ENCODE results near the gene QSOX2. TPM values are rescaled to one million over a fixed set of nuclear protein-coding genes. Genes with fewer than 3 reads are reported as not detected.

Gene QSOX2
- total RNA-seq, 4 donors from 2014 or later, result 3.4 to 7.2 (median 5.2) TPM

DNA sequence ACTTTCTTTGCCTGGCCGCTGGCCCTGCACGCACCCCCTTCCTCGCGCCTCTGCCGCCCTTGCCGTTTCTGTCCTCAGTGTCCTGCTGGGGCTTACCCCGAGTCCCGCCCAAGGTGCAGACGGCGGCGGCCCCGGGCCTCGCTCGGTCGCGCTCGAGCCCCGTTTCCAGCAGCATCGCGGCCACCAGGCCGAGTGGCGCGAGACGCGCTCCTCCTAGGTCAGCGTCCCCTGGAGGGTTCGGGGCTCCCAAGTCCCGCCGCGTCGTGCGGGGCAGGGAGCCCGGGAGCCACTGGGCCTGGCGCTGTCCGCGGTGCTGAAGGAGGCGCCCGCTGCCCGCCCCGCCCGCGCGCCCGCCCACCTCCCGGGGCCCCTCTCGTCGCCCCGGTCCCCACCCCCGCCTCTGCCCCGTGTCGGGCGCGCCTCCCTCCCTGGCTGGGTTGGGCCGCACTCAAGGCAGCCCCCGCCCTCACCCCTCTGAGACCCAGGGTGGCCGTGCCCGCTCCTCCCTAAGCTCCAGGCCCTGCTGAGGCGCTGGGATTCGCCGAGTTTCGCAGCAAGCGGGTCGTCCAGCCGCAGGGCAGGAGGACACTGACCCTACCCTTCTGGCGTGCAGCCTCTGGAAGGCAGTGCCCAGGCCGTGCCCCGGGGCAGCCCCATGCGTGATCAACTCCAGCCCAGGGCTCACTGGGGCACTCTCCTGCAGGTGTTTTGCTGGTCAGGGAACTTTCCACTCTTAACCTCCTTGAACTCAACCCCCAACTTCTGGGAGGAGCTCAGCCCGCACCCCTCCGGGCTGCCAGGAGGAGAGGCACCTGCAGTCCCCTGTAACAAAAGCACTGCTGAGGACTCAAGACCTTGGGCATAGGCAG is 40.5 kb downstream of the QSOX2 start, which contains the start of gene LHX3:
LHX3 (minus strand) TSS at position 291 of the 869 bp plus-strand sequence; CDS start at position 175, 116 bp downstream.
- no CpG with 5 or more reads among the region's 70 CpGs for WGBS, 2 donors (ENCODE audit: low coverage in 1 of 2)
- Histone ChIP-seq H3K4me1 (peaks cover 0 to 14% (median 0%) of the 10 kb centered on the region in 3 donors), H3K27me3 (peaks cover 58% of the 10 kb centered on the region), H3K4me3 (no peak within 1 kb of the TSS), H3K36me3 (peaks cover 0 to 28% of the 10 kb centered on the region in 2 donors), H3K27ac (no peak within 1 kb of the TSS), H3K9me3 (peaks cover 0 to 6% (median 0%) of the 10 kb centered on the region in 3 donors)
- TF ChIP-seq POLR2AphosphoS5 (IDR thresholded peaks at IDR 0.05) (no peak), POLR2A (IDR thresholded peaks at IDR 0.05) (no peak), EP300 (IDR thresholded peaks at IDR 0.05) (no peak)
- TF ChIP-seq, protein P1, sequence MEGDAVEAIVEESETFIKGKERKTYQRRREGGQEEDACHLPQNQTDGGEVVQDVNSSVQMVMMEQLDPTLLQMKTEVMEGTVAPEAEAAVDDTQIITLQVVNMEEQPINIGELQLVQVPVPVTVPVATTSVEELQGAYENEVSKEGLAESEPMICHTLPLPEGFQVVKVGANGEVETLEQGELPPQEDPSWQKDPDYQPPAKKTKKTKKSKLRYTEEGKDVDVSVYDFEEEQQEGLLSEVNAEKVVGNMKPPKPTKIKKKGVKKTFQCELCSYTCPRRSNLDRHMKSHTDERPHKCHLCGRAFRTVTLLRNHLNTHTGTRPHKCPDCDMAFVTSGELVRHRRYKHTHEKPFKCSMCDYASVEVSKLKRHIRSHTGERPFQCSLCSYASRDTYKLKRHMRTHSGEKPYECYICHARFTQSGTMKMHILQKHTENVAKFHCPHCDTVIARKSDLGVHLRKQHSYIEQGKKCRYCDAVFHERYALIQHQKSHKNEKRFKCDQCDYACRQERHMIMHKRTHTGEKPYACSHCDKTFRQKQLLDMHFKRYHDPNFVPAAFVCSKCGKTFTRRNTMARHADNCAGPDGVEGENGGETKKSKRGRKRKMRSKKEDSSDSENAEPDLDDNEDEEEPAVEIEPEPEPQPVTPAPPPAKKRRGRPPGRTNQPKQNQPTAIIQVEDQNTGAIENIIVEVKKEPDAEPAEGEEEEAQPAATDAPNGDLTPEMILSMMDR (IDR thresholded peaks at IDR 0.05), result no peak
- no peak for ATAC-seq

DNA sequence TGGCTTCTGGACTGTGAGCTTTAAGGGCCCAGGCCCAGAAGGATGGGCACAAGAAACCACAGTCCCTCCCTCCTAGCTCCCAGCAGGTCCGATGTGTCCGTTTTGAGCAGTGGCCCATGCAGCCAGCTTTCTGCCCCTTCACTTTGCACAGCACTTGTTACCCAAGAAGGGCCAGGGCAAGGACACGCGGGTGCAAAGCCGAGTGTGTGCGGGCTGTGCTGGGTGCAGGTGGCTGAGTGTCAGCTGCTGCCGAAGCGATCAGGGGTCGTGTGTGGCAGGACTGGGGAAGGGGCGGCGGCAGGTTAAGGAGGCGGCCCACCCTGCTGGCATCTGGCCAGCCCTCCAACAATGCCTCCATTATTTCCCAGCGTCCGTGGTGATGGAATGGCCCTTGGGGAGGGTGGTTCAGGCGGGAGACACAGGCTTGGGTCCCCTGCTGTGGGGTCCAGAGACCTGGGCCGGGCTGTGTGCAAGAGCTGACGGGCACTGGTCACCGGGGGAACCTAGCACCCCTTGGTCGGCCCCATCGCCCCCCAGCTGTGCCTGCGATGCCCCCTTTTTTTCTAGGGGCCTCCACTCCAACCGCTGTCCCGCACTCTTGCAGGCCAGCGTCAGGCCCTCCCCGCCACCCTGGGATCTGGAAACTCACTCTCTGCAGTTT is 41.3 kb downstream of the QSOX2 start:
- TF ChIP-seq POLR2AphosphoS5 (IDR thresholded peaks at IDR 0.05) (no peak), POLR2A (IDR thresholded peaks at IDR 0.05) (no peak), EP300 (IDR thresholded peaks at IDR 0.05) (no peak)
- TF ChIP-seq, protein P1 (IDR thresholded peaks at IDR 0.05), result no peak
- Histone ChIP-seq H3K36me3 (peaks cover 0 to 20% of the 10 kb centered on the region in 2 donors), H3K27me3 (peaks cover 66% of the 10 kb centered on the region), H3K4me1 (peaks cover 0 to 15% (median 0%) of the 10 kb centered on the region in 3 donors), H3K4me3 (no peak overlapping the region), H3K27ac (no peak overlapping the region), H3K9me3 (peaks cover 0 to 6% (median 0%) of the 10 kb centered on the region in 3 donors)
- WGBS, 2 donors (ENCODE audit: low coverage in 1 of 2), result 40% methylated on average over 5 of the region's 25 CpGs; no CpG with 5 or more reads in 1 of the 2 donors
- ATAC-seq, result peak; percentile 11

DNA sequence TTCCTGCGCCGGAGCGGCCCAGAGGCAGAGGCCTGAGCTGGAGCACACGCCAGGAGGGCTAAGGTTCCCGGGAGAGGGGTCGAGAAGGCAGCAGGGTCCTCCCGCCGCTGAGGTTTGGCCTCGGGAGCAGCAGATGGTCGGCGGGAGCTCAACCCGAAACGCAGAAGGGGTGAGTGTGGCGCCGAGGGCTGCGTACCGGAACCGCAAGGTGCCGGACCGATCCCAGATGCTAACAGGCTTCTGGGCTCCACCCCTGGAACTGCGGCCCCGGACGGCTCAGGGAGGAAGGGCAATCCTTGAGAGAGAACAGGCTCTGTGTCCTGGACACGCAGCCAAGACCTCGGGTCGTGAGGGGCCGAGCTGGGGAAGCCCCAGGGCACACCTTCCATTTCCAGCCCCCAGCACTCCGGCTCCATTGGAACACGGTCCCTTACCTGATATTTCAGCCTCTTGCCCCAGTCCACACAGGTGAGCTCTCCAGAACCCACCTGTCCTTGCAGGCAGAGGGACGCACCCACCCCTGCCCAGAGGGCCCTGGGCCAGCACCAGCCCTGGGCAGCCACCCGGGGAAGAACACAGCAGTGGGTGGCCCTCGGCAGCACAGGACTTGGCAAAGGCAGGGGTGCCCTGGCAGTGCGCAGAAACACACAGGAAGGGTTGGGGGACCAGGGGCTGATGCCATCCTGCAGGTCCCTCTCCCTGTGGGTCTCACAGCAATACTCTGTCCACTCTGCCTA is 42.0 kb downstream of the QSOX2 start:
- peaks cover 73% of the 10 kb centered on the region for H3K27me3 ChIP-seq
- H3K4me1 ChIP-seq, result peaks cover 0 to 22% (median 0%) of the 10 kb centered on the region in 3 donors
- 24% methylated on average over 3 of the region's 33 CpGs; no CpG with 5 or more reads in 1 of the 2 donors for WGBS, 2 donors (ENCODE audit: low coverage in 1 of 2)
- no peak for ATAC-seq
- peaks cover 0 to 13% of the 10 kb centered on the region in 2 donors for H3K36me3 ChIP-seq
- no peak overlapping the region for H3K27ac ChIP-seq
- peaks cover 0 to 6% (median 0%) of the 10 kb centered on the region in 3 donors for H3K9me3 ChIP-seq
- no peak for TF ChIP-seq POLR2A (IDR thresholded peaks at IDR 0.05)
- no peak for TF ChIP-seq POLR2AphosphoS5 (IDR thresholded peaks at IDR 0.05)
- no peak for TF ChIP-seq EP300 (IDR thresholded peaks at IDR 0.05)
- TF ChIP-seq, protein P1 (IDR thresholded peaks at IDR 0.05), result no peak
- H3K4me3 ChIP-seq, result no peak overlapping the region

DNA sequence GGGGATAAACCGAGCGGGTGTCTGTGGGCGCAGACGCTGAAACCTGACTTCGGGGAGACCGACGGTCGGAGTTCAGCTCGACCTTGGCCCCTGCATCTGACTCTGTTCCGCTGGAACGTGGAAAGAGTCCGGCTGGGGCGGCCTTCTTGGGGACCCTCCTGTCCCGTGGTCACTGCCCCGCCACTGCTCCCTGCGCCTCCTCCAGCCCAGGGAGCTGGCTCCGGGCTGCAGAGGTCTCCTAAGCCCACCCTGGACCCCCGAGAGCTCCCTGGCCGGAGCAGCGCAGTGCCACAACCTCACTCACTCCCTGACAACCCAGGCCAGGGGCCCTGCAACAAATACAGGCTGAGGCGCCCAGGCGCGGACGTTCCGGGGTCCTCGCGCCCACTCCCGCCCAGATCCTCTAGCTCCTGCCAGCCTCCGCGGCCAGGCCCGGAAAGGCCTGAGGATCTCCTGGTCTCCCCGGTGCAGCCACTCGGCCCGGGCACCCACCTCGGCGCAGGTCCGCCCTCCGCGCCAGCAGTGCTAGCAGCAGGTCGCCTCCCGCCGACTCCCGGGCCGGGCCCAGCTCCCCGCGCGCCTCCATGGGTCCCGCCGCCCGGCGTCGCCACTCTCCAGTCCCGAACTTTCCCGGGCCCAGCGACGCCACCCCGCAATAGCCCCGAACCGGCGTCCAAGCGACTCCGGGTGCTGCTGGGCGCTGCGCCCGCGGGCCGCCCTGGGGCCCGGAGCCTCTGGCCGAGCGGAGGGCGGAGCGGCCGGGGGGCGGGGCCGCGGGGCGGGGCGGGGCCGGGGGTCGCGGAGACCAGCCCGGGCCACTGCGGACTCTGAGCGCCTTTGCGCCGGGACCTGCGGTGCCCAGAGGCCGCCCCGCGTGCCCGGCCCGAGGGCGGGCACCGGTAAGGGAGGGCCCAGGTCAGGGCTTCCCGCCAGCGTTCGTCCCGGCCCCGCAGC is 42.9 kb downstream of the QSOX2 start:
- 19 to 27% methylated on average over 3 to 4 of the region's 99 CpGs for WGBS, 2 donors (ENCODE audit: low coverage in 1 of 2)
- ATAC-seq, result no peak
- TF ChIP-seq, protein P1 (IDR thresholded peaks at IDR 0.05), result no peak
- TF ChIP-seq EP300 (IDR thresholded peaks at IDR 0.05) (no peak), POLR2AphosphoS5 (IDR thresholded peaks at IDR 0.05) (no peak), POLR2A (IDR thresholded peaks at IDR 0.05) (no peak)
- H3K27me3 ChIP-seq, result peaks cover 82% of the 10 kb centered on the region
- peaks cover 0 to 28% (median 3%) of the 10 kb centered on the region in 3 donors for H3K4me1 ChIP-seq
- peaks cover 0 to 4% of the 10 kb centered on the region in 2 donors for H3K36me3 ChIP-seq
- peaks cover 0 to 6% (median 0%) of the 10 kb centered on the region in 3 donors for H3K9me3 ChIP-seq
- H3K4me3 ChIP-seq, result no peak overlapping the region
- no peak overlapping the region for H3K27ac ChIP-seq
